22Rv1 (cell line): ENCODE measurements around the gene GARNL3.

Experiments
- CTCF ChIP-seq: fragments of 450-650 bp; IDR thresholded peaks from 2 replicates; pipeline ENCODE4 v1.5.1; 2017; ENCODE audit warnings: mild to moderate bottlenecking
- ZFX ChIP-seq: fragments of 450-650 bp; IDR thresholded peaks from 2 replicates; pipeline ENCODE4 v1.6.1; 2017; ENCODE audit warnings: antibody characterized with exemption, borderline replicate concordance

GRCh38 chr9:127277099-127277498, 12.5 kb downstream of the GARNL3 start:
- TF ChIP-seq CTCF = no peak
- no peak for TF ChIP-seq ZFX
